Amygdala (tissue), 56 donors: Measurements from ENCODE around the gene TLR3.
A peak's percentile ranks its signal among the peaks of the same experiment; 100 is the strongest.
"Not testable (repeated sequence)": the region's sequence is repeated elsewhere in the genome, so short reads cannot be mapped to it uniquely, and the experiment has no call there.

Experiments
- DNase-seq, 56 donors: peaks; one replicate each; lab custom pipeline; 2025; lab: John Stamatoyannopoulos, UW

Gene TLR3

DNA sequence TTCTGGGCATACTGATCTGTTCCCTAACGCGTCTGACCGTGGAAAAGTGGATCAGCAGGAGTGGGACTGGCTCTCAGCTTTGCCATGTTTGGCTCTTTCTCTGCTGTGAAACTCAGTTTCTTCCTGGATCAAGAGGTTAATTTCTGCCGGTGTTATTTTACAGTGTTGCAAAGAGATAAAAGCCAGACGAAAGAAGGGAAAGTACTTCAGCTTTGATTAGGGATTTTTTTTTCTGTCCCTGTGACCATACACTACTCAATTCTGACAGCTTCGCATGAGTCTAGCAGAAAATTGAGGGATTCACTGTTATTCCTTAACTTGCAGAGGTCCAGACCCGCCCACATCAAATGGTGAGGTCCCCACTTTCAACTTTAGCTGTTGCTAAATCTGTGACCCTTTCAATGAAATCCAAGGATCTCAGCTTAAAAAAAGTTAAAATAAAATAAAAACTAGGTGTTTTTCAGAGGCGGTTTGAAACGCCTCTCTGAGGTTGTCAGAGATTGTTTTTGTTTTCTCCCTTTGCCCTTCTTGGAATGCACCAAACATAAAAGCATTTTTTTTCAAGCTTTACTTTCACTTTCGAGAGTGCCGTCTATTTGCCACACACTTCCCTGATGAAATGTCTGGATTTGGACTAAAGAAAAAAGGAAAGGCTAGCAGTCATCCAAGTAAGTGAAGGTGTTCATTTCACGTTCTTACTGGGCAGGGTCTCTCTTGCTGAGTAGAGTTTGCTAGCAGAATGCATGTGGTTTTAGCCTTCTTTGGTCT, at the start of gene TLR3:
TLR3 (plus strand) TSS at position 576 of the 768 bp plus-strand sequence. CDS start 7,464 bp downstream, outside the sequence.
- peak in 3 of 56 donors; percentile 1 to 8 (median 3) for DNase-seq

DNA sequence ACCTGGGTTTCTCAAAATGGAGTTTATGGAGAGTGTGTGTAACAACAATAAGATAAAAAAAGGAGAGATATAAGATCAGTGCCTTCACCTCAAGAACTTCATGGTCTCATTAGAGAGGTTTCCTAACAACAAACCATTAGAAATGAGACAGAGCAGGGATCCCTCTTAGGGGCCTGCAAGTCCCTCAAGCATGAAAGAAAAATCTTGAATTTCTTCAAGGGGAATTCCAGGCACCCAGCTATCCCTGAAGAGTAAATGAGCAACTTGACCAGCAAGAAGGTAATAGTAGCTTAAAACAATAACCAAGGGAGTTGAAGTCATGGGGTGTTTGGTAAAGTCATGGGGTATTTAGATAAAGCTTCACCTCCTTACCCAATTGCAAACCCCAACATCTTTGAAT, 49.7 kb upstream of the TLR3 start:
- no peak for DNase-seq

DNA sequence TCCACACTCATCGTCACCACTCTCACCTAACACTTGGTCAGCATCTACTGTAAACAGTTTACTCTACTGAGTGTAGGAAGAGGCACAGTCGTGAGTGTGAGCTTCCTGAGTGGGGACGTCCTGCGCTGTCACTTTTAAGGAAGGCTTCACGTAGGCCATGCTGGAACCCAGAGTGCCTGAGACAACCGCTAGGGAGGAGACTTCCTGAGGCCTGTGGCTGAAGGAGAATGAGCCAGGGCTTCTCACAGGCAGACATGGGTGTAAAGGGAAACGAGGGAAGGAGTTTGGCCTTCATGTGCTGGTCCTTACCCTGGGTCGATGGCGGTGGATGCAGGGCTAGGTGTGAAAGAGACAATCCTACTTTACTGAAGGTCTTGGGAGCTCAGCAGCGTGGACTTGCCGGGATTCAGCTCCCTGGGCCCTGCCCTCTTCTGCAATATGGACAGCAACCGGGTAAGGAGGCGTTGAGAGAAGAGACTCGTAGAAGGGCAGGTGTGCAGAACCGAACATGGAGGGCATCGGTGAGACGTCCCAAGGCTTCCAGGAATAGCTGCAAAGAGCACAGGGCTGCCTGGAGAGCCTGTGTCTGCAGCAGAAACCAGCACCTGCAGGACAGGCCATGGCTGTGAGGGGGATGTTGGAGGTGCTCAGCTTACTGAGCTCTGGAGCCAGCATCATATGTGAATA, 48.7 kb upstream of the TLR3 start:
- DNase-seq, result no peak

DNA sequence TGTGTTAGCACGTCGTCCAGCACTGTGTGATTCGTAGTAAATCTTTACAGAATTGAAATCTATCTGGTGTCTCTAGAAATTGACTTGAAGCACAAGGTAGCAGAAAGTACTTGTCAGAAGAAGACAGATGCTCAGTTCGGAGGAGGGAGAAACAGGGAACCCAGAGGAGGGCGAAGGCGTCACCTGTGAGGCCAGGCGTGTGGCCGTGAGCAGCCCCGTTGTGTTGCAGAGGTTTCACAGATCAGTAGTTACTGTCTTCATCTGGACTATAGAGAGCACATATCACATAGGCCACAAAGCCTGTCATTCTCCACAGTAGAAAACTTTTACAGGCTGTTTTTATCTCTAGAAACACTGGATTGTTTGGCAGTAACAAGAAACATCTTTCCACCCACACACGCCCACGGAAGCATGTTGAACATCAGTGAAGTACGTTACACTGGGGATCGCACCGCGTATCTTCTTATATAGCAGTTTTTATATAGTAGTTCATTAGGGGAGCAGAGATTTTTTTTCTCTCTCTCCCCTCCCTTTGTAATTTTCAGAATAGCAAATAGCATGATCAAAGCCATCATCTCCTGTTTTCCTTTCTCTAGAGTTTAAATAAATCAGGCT, 48.1 kb upstream of the TLR3 start:
- DNase-seq, result peak in 16 of 56 donors; percentile 1 to 72 (median 29)

DNA sequence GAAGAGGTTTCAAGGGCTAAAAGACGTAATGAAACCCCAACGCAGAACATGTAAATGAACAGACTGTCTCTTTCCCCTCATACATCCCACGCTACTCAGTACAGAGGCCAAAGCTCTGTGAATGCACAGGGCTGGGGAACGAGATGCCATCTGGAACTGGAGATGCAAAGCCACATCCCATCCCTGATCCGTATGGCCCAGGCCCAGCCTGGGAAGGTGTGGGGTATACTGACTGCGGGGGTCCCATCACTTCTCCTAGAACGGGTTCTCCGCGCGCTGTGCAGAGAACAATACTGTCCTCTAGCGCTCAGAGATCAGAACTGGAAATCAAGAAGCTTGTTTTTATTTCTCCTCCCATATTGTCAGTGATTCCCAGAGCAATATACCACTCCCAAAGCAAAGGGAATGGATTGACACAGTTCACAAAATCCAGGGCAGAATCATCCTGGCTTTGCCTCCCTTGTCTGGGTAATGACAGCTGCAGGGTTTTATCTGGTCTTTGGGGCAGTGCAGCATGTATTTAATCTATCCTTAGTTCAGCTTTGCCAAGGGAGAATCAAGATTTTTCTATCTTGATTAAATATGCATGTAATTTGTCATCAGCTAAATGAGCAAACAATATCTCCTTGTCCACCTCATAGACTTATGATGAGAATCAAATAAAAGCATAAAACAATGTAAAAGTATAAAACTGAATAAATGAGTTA, 47.3 kb upstream of the TLR3 start:
- peak in 36 of 56 donors; percentile 4 to 57 (median 20) for DNase-seq

DNA sequence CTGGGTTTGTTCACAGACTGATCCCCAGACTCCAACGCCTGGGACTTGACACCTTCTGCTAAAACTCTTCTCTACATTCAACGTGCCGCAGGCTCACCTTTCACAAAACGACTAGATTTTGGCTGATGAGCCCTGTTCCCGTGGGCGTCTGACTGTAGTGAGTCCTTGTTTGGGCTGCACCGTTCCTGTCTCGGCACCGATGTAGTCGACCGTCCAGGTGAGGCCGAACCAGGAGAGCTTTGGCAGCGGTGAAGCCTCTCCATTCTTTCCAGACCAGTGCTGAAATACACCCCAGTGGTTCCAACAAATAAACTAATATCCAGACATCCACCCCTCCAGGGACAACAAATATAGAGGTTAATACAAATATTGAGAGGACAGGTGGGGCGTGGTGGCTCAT, 45.0 kb upstream of the TLR3 start:
- no peak for DNase-seq

DNA sequence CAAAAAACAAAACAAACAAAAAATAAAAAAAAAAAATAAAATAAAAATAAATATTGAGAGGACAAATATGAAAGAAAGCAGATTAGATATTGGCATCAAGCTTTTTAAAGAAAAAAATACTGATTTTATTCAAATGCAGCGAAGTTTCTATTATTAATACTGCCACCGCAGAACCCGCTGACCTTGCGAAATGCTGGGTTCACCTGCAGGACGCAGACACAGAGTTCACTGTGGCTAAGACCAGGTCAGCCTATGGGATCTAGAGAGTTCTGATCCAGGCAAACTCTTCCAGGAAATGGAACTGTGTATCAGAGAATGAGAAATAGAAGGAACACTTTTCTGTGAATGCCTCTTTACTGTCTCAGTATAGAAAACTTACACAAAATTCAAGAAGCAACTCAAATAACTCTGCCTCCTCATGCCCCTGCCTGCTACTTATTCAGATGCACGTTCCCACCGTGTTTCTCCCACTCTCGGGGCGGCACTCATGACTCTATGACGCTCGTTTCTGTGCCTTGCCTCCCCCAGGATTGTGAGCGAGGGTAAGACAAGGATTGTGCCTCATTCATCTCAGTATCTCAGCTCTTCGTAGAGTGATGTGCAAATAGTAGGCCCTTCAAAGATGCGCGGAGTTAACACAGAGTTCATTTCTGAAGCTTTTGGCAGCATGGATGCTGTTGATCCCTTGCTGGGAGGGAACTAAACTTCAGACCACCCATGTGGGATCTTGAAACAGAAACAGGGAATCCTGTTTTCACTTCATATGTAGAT, 44.1 kb upstream of the TLR3 start:
- no peak for DNase-seq

DNA sequence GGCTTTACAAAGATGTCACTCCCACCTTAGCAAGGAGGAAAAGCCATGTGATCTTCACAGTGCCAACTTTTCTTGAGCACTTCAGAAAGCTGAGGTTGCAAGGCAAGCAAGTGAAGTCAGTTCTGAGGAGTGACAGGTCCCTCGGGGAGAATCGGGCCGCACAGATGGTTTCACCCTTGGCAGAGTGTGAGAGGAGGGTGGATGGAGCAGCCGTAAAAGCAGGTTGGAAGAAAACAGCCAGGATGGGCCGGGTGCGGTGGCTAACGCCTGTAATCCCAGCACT, 43.6 kb upstream of the TLR3 start:
- no peak for DNase-seq

DNA sequence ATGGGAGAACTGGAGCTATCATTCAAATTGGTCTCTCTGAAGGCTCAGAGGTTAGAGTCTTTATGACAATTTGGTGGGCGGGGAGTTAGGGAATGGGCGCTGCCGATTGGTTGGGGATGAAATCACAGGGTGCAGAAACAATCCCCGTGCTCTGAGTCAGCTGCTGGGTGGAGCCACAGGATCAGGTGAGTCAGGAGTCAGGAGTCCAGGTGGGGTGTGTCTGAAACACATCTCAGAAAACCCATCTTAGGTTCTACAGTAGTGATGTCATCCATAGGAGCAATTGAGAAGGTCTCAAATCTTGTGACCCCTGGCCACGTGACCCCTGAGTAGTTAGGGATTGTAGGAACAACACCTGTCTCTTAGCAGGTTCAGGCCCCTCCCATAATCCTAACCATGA, 41.6 kb upstream of the TLR3 start:
- DNase-seq, result no peak

DNA sequence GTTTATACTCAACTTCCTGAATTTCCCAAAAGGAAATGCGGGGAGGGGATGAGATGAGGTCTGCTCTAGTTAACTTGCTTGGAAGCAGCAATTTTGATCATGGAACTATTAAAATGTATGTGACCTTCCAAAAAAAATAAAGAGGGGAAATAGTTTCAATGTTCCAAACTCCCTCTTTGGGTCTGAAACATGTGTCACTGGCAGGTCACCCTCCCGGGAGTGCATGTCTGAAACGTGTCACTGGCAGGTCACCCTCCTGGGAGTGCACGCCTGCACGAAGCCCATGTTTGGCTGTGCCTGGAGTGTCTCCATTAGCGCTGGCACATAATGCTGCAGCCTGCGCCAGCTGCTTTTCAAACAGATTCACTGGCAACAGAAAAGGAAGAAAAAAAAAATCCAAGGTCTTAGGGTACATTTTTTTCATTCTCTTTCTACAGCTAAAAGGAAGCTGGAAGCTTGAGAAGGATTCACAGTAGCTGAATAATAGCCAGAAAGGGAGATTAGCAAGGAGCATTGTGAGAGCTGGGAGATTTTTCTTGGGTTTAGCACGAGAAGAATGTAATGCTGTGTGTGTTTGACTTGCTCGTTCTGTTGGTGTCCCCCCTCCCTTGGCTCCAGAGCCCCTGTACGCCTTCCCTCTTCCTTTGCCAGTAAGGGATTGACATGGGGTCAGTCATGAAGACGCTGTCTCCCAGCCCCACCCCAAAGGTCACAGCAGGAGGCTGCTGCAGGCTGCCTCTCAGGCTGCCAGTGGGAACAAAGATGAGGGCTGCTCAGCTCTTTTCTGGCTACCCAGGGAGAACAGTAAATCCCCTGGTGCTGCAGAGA, 39.2 kb upstream of the TLR3 start:
- peak in 36 of 56 donors; percentile 1 to 59 (median 16) for DNase-seq

DNA sequence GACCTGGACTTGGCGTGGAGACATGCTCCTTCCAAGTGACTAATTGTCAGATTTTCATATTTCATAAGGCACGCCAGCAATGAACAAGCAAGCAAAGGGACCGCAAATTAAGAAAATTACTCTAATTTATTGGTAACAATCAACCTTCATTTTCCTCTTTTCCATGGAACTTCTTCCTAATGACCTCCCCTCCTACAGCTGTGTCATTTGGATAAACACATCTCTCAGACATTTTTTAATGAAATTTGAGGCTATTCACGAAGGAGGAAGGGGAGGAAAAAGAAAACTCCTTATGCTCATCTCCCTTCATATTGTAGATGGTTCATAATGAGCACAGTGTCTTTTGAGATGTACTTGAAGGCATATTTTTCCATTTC, 38.6 kb upstream of the TLR3 start:
- DNase-seq, result no peak

DNA sequence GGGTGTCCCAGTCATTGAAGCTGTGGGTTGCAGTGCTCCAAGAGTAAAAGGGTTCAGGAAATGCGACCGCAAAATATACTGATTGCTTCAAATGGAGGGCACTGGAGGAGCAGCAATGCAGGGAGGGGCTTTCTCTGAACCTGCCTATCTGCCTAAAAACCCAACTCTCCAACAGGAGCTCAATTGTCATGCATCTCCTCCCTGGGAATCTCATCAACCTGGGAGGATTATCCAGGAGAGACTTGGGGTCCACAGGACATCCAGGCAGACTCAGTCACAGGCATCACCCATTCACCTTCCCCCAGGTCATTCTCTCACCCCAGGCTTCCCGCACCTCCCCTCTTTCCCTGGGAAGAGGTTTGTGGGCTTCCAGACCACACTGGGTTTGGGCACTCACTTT, 38.2 kb upstream of the TLR3 start:
- no peak for DNase-seq

DNA sequence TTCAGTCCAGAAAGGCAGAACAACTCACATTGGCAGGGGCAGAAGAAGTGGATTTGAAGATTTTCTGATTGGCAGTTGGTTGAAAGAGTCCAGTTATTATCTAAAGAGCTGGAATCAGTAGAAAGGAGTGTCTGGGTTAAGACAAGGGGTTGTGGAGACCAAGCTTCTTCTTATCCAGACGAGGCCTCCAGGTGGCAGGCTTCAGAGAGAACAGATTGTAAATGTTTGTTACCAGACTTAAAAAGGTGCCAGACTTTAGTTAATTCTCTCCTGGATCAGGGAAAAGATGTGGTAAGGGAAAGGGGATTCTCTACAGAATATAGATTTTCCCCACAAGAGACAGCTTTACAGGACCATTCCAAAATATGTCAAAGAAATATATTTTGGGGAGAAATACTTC, 36.7 kb upstream of the TLR3 start:
- DNase-seq, result no peak

DNA sequence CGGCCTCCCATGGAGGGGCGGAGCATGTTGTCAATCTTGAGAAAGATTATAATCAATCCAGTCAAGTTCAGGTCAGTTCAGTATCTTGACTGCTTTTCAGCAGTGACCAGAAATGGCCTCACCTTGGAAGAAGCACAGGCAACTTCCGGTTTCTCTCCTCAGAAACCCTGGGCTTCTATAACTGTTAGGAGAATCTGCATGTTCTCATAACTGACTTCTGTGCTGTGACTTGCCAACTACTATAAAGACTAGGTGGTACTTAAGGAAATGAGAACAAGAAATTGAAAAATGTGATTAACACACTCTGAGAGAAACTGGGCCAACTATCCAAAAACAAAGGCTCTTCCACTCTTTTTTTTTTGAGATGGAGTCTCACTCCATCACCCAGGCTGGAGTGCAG, 35.9 kb upstream of the TLR3 start:
- DNase-seq, result no peak

DNA sequence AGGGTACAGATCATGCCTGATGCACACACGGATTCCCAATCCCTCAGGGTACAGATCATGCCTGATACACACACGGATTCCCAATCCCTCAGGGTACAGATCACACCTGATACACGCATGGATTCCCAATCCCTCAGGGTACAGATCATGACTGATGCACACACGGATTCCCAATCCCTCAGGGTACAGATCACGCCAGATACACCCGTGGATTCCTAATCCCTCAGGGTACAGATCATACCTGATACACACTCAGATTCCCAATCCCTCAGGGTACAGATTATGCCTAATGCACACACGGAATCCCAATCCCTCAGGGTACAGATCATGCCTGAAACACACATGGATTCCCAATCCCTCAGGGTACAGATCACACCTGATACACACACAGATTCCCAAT, 34.3 kb upstream of the TLR3 start:
- not testable (repeated sequence) for DNase-seq

DNA sequence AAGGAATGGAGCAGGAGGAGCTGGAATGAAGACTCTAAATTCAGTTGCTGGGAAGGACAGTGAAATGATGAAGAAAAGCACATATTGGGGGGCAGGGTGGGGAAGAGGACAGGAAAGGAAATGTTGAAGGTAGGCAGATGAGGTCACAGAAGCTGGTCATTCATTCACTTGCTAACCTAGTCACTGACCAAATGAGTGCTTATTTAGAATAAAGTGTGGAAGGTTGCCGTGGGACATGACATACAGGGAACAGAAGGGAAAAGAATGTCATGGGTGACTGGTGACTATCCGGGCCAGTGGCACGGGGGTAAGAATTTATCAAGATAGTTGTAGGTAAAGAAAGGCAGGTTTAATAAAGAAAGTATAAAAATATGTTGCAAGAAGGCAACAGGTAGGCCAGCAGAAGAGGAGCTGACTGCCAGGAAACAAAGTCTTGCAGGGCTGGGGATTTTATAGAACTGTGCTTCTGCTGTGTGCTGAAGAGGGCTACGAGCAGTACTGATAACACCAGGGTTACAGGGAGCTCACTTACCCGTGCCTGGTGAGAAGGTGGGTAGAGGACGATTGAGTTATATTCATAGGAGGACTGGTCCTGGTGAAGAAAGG, 31.9 kb upstream of the TLR3 start:
- no peak for DNase-seq

DNA sequence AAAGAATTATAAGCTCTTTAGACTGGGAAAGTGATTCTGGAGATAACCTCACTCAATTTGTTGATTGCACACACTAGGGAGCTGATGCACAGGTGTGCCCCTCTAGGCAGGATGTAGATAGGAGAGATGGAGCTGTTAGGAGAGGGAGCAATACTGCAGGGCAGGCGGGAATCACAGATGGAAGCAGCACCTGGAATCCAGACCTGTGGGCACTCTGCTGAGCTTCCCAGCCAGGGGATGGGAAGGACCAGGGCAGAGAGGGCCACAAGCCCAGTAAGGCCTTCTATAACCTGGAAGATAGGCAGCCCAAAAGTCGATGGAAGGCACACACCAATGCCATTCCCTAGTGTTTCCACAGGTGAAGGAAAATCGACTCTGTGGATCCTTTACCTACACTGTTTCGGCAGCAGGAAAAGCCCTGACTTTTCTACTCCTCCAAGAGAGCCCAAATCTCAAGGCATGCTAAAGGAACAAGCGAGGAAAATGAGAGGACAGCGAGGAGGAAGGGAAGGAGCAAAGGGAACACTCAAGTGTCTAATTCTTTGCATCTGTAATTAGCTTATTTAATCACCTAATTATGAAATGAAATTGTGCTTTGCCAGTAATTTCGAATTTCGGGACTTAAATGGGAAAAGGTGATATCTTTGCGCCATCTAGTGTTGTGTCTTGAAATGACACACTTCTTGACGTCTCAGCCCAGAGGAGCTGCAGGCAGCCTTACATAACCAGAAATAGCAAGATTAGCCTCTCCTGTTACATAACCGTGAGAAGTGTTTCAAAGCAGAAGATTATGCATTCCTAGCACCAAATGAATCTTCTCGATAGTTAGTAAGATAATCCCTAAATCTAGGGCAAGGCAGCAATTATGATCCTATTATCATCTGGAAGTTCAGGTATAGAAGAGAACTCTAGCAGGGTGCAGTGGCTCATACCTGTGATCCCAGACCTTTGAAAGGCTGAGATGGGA, 31.0 kb upstream of the TLR3 start:
- peak in 28 of 56 donors; percentile 3 to 77 (median 19) for DNase-seq

DNA sequence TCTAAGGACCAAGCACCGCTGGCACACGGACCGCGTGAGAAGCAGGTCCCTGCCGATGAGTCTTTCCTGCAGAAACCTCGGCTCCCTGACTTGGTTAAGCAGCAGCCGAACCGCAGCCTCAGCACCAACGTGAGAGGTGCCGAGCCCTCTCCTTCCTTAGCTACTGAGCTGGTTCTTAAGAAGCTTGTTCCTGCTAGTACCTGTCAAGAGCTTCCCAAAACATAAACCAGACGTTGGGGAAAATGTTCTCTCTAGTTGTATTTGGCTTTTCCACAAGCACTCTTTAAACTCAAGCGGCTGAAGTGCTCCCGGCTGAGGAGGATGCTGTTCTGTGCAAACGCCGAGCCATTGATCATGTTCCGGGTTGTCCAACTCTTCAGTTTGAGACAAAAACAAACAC, 29.3 kb upstream of the TLR3 start:
- DNase-seq, result no peak
